GM15510 (cell line): ENCODE results near the gene ZNF507.

Experiments used
- POLR2A ChIP-seq: IDR thresholded peaks from 3 replicates; pipeline ENCODE4 v1.6.1; 2011; ENCODE audit warnings: borderline replicate concordance; ENCODE audit not compliant: insufficient read length; ENCODE audit errors: extremely low read depth

Gene ZNF507

DNA sequence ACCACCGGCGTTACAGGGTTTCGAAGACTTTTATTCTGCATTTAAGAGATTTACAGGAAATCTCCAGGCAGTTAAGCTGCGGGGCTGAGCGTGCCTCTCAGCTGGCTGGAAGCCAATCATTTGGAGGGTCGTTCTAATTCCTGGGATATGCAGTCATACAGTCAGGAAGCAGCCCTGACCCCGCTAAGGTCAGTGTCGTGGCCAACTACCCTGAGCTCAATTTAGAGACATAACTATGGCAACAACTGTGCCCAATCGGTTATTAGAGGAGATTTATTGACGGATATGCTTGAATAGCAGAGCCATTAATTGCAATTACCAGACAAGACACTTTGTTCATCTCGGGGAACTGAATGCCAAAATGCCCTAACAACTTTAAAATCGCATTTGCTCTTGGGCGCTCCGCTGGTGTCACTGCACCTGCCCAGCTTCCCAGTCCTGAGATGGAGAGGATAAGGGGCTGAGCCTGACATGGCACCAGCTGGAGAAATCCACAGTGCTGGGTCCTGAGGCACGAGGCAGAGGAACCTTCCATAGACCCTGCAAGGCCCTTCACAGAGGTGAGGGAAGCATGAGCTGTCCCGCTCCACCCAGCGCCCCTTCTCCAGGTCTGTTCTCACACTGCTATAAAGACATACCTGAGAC, 15.1 kb upstream of the ZNF507 start:
- no peak for TF ChIP-seq POLR2A

DNA sequence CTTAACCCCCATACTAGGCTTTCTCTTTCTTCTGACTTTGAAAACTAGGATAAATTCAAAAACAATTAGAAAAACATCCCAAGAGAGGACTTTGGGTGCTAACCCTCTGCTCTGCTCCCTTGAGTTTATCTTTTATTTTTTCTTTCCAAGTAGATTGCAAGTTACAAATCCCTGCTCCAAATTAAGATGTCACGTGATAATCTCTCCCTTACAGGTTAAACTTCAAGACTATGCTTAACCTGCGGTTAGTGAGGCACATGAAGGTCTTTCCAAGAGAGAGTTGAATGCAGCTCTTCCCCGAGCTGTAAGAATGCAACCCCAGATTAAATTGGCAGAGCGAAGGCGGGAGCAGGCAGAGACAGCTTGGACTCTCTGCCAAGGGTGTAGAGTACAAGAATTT, 12.2 kb upstream of the ZNF507 start:
- no peak for TF ChIP-seq POLR2A

DNA sequence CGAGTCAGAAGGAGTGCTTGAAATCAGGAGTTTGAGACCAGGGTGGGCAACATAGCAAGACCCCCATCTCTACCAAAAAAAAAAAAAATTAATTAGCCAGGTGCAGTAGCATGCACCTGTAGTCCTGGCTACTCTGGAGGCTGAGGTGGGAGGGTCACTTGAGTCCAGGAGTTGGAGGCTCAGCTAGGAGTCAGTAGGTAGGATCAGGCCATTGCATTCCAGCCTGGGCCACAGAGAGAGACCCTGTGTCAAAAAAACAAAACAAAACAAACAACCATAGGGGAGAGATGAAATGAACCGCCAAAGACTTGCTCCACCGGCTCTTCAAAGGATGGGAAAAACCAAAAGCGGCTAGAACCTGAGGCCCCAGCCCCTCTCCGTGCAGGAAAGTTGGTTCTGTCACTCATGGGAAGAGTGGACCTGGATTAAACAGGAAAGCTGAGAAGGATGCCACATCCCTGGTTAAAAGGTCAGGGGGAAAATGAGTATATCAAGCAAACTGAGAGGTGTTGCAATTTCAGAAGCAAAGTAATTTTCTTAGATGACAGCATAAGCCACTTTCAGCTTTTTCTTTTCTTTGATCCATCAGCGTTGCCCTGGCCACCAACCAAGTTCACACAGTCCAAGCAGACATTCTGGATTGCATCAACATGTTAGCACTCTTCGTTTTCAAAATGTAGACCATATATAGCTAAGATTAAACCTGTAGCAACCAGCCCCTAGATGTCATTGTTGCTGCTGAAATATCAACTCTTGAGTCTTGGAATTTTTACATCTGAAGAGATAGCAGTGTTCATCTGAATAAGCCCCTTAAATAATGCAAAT, 8.9 kb upstream of the ZNF507 start:
- no peak for TF ChIP-seq POLR2A

DNA sequence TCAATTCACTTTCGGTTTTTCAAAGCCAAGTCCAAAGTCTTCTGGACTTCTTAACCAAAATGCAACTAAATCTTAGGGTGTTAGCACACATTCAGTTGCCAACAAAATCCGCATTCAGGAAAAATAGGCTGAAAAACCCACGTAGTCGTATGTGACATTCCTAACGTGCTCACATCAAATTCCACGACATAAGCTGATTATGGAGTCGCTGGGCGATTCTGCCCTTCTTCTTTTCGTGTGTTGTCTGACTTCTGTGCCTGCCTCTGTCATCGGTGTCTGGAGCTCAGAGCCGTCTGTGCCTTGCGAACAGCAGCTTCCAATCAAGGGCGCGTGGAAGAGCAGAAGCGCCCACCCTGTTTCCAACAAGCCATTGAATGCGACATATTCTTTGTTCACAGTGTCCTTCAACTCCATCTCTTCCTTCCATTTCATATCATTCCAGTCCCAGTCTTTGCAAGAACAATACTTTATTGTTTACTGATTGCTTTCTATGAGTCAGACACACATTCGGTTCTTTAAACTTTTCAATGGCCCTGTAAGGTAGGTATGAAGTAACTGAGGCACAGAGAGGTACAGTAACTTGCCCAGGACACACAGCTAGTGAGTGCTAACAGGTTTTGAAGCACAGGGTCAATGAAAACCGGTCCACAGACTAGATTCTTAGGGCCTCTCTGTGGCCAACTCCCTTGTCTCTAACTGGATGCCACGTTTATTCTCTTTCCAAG, 8.2 kb upstream of the ZNF507 start:
- TF ChIP-seq POLR2A, result no peak

DNA sequence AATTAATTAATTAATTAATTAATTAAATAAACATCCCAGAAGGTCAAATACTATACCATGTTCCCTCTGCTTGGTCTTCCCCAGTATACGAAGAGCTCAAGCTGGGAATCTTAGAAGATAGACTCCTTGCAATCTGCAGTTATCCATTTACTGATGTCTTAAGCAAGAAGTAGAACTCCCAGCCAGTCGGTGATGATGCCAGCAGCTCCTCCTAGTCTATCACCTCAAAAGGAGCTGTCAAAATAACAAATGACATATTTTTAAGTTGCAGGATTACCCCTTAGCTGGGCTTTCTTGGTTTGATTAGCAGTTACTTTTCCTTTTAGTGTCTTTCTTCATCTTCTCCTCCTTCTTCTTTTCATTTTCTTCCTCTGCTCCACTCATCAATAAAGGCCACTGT, 6.0 kb upstream of the ZNF507 start:
- no peak for TF ChIP-seq POLR2A

DNA sequence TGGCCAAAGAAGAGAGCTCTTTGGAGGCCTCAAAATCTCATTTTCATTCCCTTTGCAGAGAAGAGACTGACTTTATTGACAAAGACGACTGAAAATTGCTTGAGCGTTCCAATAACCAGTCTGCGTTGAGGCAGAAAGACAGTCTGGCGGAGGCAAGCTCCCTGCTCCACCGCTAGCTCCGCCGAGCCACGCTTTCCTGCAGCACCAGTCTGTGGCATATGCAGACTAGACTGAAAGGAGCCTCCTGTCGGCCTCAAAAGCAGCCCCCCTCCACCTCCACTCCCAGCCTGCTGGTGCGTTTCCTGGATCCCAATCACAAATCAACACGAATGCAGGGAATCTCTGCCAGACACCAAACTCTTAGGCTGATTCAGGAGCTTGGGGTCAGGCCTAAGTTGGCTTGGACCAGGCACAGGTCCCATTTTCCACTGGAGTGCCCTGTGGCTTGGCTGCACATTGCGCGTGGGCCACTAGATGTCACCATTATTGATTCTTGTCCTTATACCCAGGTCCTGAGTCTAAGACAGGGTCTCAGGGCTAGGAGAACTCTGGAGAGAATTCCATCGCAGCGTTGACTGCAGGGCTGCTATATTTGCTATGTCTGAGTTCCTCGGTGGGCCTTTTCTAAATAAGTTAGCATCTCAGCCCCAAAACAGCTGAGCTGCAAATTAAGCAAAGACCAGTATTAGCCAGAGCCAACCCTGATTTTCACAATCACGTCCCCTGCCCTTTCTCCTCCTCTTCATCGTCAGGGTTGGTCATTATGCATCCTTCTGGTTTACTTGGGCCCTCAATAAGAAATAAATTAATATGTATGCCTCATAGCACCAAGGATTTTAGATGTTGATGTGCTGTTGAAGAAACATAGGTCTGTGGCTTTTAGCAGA, 5.2 kb upstream of the ZNF507 start:
- no peak for TF ChIP-seq POLR2A

DNA sequence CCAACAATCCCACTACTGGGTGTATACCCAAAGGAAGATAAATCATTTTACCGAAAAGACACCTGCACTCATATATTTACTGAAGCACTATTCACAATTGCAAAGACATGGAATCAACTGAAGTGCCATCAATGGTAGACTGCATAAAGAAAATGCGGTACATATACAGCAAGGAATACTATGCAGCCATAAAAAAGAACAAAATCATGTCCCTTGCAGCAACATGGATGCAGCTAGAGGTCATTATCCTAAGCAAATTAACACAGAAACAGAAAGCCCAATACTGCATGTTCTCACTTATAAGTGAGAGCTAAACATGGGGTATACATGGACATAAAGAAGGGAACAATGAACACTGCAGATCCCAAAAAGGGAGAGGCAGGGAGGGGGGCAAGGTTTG, 2.7 kb upstream of the ZNF507 start:
- TF ChIP-seq POLR2A, result no peak

DNA sequence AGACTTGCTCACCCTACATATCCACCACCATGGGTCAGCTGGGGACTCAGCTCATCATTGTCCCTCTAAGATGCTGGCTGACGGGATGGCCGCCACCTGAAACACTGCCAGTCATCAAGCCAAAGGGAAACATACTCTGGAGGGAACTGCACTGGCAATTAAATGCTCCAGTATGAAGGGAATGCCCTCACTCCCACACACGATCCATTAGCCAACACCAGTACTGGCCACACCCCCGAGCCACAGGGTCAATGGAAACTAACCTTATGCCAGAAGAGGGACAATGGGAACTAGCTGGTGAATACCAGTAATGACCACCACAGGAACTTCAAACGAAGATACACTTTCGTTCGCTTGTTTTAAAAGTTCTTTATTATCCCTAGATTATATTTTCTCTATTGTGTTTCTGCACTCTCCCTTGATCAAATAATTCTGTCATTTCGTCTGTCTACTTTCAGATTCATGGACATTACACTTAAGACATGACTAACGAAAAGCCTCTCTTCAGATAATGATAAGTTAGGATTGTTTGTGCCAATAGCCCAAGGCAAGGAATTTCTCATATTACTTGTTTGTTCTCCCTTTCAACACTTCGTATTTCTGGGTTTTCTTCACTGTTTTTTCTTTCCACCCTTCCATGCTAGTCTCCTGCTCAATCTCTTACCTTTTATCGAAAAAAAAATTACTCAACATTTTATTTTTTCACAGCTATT, 1.7 kb upstream of the ZNF507 start:
- no peak for TF ChIP-seq POLR2A

DNA sequence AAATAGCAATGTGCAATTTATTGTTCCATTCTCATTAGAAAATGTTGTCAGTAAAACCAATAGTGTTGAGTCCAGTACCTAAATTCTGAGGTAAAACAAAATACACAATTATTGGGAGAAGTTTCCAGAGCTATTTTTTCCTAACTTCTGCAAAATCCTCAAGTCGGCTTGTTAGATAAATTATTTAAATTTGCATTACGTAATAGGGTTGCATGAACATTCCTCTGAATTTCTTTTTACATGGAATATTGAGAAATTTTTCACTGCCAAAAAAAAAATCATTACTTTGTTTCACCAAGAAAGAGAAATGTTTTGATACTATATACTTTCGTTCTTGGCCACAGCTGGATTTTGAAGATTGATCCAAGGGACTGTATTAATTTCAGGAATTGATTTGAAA, 1.5 kb downstream of the ZNF507 start:
- no peak for TF ChIP-seq POLR2A

DNA sequence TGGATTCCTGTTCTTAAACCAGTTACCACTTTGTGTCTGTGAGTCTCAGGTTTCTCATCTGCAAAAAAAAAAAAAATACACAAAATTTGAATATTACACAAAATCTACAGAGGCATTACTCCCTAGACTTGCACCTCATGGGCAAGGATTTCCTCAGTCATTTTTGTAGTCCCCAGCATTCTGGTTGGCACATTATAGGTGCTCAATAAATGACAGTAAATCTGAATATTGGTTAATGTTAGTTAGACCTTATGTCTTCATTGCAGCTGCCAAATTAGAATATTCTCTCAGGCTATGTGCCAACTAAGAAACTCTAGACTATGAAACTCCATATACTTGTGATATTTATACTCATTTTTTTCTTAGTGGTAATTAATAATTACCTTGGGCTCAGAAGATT, 2.2 kb downstream of the ZNF507 start:
- no peak for TF ChIP-seq POLR2A

DNA sequence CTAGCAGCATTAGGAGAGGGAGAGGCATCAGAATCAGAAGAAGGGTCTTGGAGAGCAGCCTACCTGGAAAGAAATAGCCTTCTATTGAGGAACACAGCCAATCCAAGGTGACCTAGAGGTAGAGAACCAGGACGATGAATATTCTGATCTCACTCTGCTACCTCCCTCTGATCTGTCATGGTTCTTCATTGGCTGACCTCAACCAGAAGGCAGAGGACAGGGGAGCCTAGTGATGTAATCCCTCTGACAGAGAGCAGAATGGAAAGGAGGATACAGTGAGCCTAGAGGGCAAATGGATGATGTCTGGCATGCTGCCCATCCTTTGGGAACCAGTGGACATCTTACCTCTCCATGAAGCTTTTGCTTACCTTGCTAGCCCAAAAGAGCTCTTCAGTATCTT, 3.6 kb downstream of the ZNF507 start:
- TF ChIP-seq POLR2A, result no peak

DNA sequence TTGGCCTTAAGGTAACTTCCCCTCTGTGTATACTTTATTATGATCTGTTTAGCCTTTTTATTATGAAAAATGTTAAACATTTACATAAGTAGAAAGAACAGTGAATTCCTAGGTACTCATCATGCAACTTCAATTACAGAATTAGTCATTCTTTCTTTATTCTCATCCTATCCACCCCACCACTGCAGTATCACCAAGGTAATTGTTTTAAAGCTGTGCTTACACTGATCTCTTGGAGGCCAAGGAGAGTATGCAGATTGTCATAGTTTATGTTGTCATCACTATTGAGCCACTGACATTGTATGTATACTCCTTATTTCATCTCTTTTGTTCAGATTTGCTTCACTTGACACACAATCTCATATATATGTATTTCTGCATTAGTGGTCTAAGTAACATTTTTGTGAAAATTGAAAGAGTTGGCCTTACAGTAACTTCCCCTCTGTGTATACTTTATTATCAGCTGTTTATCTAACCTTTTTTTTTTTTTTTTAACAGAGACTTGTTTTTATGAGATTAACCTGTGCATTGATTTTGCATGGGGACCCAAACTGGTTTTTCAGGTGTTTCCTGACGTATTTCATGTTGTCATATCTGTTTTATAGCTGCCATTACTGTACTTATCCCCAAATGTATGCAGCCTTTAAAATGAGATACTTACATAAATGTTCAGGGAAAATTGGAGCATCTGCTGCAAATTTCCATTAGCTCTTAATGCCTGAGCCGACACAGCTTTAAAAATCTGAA, 4.5 kb downstream of the ZNF507 start:
- TF ChIP-seq POLR2A, result no peak

DNA sequence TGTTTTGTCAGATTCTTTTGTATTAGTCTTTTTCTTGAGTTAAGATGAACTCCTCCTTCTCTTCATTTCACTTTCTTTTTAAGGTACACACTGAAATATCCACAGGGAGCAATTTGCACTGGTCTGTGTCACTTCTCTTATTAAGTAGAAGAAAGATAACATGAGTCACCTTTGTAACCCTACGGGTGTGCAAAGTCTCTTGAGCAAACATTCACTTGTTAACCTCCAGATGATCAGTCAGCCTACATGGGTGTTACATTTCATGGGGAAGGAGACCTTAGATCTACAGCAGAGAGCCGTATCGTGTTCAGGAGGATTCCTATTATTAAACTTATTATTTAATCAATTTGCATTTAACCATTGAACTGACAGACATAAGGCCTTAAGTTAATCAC, 5.1 kb downstream of the ZNF507 start:
- TF ChIP-seq POLR2A, result no peak
